K562 (cell line): ENCODE data around the gene DLST. TPM values are rescaled to one million over a fixed set of nuclear protein-coding genes. Genes with fewer than 3 reads are reported as not detected.

Experiments used
- ARID4B ChIP-seq: sonication (generic); formaldehyde crosslinking; IDR thresholded peaks from 2 replicates; pipeline ENCODE4 v1.8.0; 2022; ENCODE audit warnings: mild to moderate bottlenecking, missing genetic modification reagents
- ATF3 ChIP-seq, 2 experiments: fragments of 450-650 bp in 1 of 2; sonication (generic) in 1 of 2; formaldehyde crosslinking in 1 of 2; IDR thresholded peaks in 1 of 2; conservative IDR thresholded peaks in 1 of 2; 2 replicates each; pipeline versions ENCODE4 v1.6.1 to v1.8.1; 2016 to 2023; ENCODE audit warnings: mild to moderate bottlenecking in 2 of 2, moderate library complexity in 2 of 2, inconsistent platforms in 1 of 2, missing genetic modification reagents in 1 of 2
- CEBPB ChIP-seq: fragments of 450-650 bp; IDR thresholded peaks from 2 replicates; pipeline ENCODE4 v1.6.1; 2016; ENCODE audit warnings: missing genetic modification characterization, missing compliant biosample characterization
- CREB5 ChIP-seq: fragments of 250-450 bp; sonication (Bioruptor Pico); IDR thresholded peaks from 2 replicates; pipeline ENCODE4 v1.5.0; 2020; ENCODE audit warnings: mild to moderate bottlenecking
- CTCFL ChIP-seq: IDR thresholded peaks from 2 replicates; pipeline ENCODE4 v1.6.1; 2011; ENCODE audit warnings: borderline replicate concordance, low read depth, mild to moderate bottlenecking, moderate library complexity, low read length; ENCODE audit not compliant: insufficient read depth, poor library complexity, severe bottlenecking
- CXXC5 ChIP-seq: fragments of 250-450 bp; sonication (Bioruptor Pico); IDR thresholded peaks from 2 replicates; pipeline ENCODE4 v1.8.0; 2022; ENCODE audit warnings: inconsistent platforms, mild to moderate bottlenecking, moderate library complexity
- DACH1 ChIP-seq: fragments of 450-650 bp; IDR thresholded peaks from 2 replicates; pipeline ENCODE4 v1.6.1; 2018; ENCODE audit not compliant: partially characterized antibody
- HES1 ChIP-seq: fragments of 450-650 bp; IDR thresholded peaks from 2 replicates; pipeline ENCODE4 v1.6.1; 2016; ENCODE audit warnings: low read depth, mild to moderate bottlenecking, moderate library complexity
- LCOR ChIP-seq: sonication (generic); formaldehyde crosslinking; IDR thresholded peaks from 2 replicates; pipeline ENCODE4 v1.8.0; 2022; ENCODE audit warnings: mild to moderate bottlenecking, missing genetic modification reagents
- PRMT5 ChIP-seq: sonication (generic); formaldehyde crosslinking; IDR thresholded peaks from 2 replicates; pipeline ENCODE4 v1.5.0; 2020; ENCODE audit warnings: missing genetic modification reagents
- RAD21 ChIP-seq, 2 experiments: fragments of 250-450 bp in 1 of 2; fragments of 450-650 bp in 1 of 2; sonication (Bioruptor Pico) in 1 of 2; formaldehyde crosslinking in 1 of 2; IDR thresholded peaks in 1 of 2; conservative IDR thresholded peaks in 1 of 2; 2 replicates each; pipeline versions ENCODE4 v1.4.0 to v1.8.0; 2020 to 2022; ENCODE audit warnings: mild to moderate bottlenecking in 2 of 2, moderate library complexity in 1 of 2
- RCOR1 ChIP-seq, 2 experiments: IDR thresholded peaks; 2 replicates each; pipeline ENCODE4 v1.6.1; 2012; ENCODE audit warnings: low read depth in 2 of 2, low read length in 2 of 2, borderline replicate concordance in 1 of 2, improper control_type of control experiment in 1 of 2
- SMC3 ChIP-seq: conservative IDR thresholded peaks from 2 replicates; pipeline ENCODE4 v1.6.1; 2011; ENCODE audit warnings: low read depth, low read length, improper control_type of control experiment; ENCODE audit not compliant: insufficient read depth
- ZBTB17 ChIP-seq: fragments of 450-650 bp; formaldehyde crosslinking; IDR thresholded peaks from 2 replicates; pipeline ENCODE4 v1.4.0; 2020; ENCODE audit warnings: mild to moderate bottlenecking
- ZFP1 ChIP-seq: fragments of 450-650 bp; formaldehyde crosslinking; IDR thresholded peaks from 2 replicates; pipeline ENCODE4 v1.4.0; 2020; ENCODE audit warnings: mild to moderate bottlenecking, mixed read lengths
- polyA plus RNA-seq, 8 experiments: library from polyadenylated mRNA; depleted of rRNA in 4 of 8; stranded (reverse) in 5 of 8; unstranded in 3 of 8; fragments of >200 nt; fragmentation: Nextera tagmentation in 2 of 8; fragmentation: Illumina TruSeq in 1 of 8; extraction: Ambion mirVana in 2 of 8; extraction: Trizol in 1 of 8; gene quantifications; 2 replicates each; pipeline versions ENCODE4 v1.2.1 to v1.2.3, GENCODE V29; 2011 to 2014; ENCODE audit warnings: inconsistent platforms in 1 of 8, missing spikeins in 1 of 8
- total RNA-seq, 7 experiments: library from RNA; depleted of rRNA in 6 of 7; stranded (reverse); fragments of >200 nt in 6 of 7; fragmentation: Illumina TruSeq in 2 of 7; extraction: Trizol in 2 of 7; gene quantifications; 2 replicates each; pipeline versions ENCODE4 v1.2.1 to v1.2.3, GENCODE V29; 2011 to 2021; ENCODE audit warnings: low replicate concordance in 1 of 7

DLST gene
- total and polyA plus RNA-seq, 9 of the 15 experiments (the other 6 are each of a cell fraction or from before 2014, with no cell fraction given): 3.0 to 73.7 (median 45.4) TPM

- TF ChIP-seq ARID4B (CRISPR knock-in tag) (no peak), ZBTB17 (CRISPR knock-in tag) (no peak), PRMT5 (CRISPR knock-in tag) (no peak), ATF3 (IDR thresholded peaks at IDR 0.05) (peak; percentile 65), ATF3 (CRISPR knock-in tag; conservative IDR thresholded peaks at IDR 0.05) (no peak), CEBPB (peak; percentile 20; the same call in 1 of the 2 replicates), CREB5 (CRISPR knock-in tag) (no peak), RAD21 (CRISPR knock-in tag; conservative IDR thresholded peaks at IDR 0.05 in 1 of 2, IDR thresholded peaks at IDR 0.05 in 1 of 2) (peak; percentile 72 to 79), RCOR1 (IDR thresholded peaks at IDR 0.05; ENCODE audit: borderline replicate concordance in 1 of 2, low read depth in 2 of 2, low read length in 2 of 2) (peak in 1 of 2 experiments; percentile 33; a peak in 1 of 4 replicates), LCOR (no peak), ZFP1 (no peak), CTCFL (no peak), SMC3 (peak; percentile 59), HES1 (no peak), CXXC5 (no peak), DACH1 (no peak)
These were observed 20.6 kb upstream of the DLST start (continued) for GRCh38 chr14:74860899-74861733.
